GM10266 (cell line): ENCODE measurements around the gene TCAP.
"Not testable (repeated sequence)": the region's sequence is repeated elsewhere in the genome, so short reads cannot be mapped to it uniquely, and the experiment has no call there.

Experiments
- DNase-seq: peaks from one replicate; pipeline ENCODE4 v3.0.0; 2012; ENCODE audit errors: extremely low spot score
- TF ChIP-seq, protein P1 (sequence below): IDR thresholded peaks from 2 replicates; pipeline ENCODE4 v1.5.1; 2012; ENCODE audit warnings: mild to moderate bottlenecking, low read depth; ENCODE audit not compliant: control insufficient read depth, insufficient read depth; ENCODE audit errors: missing control alignments

TCAP gene

DNA sequence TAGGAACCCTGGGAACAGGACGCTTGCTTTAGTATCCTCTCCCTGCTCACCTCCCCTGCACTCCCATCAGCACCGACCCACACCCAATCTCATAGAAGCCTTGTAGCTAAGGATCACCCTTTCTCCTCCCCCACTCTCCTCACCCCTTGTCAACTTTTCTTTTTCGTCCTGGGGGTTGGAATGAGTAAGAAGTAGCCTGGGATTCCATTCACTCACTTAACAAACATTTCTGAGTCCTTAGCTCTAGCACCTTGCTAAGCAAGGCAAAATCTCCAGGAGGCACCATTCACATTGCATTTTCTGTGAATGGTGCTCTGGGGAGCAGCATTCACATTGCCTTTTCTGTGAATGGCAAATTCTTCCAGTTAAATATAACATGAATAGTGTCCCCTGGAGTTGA, 23.8 kb downstream of the TCAP start:
- TF ChIP-seq, protein P1, sequence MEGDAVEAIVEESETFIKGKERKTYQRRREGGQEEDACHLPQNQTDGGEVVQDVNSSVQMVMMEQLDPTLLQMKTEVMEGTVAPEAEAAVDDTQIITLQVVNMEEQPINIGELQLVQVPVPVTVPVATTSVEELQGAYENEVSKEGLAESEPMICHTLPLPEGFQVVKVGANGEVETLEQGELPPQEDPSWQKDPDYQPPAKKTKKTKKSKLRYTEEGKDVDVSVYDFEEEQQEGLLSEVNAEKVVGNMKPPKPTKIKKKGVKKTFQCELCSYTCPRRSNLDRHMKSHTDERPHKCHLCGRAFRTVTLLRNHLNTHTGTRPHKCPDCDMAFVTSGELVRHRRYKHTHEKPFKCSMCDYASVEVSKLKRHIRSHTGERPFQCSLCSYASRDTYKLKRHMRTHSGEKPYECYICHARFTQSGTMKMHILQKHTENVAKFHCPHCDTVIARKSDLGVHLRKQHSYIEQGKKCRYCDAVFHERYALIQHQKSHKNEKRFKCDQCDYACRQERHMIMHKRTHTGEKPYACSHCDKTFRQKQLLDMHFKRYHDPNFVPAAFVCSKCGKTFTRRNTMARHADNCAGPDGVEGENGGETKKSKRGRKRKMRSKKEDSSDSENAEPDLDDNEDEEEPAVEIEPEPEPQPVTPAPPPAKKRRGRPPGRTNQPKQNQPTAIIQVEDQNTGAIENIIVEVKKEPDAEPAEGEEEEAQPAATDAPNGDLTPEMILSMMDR: no peak
- DNase-seq: no peak

DNA sequence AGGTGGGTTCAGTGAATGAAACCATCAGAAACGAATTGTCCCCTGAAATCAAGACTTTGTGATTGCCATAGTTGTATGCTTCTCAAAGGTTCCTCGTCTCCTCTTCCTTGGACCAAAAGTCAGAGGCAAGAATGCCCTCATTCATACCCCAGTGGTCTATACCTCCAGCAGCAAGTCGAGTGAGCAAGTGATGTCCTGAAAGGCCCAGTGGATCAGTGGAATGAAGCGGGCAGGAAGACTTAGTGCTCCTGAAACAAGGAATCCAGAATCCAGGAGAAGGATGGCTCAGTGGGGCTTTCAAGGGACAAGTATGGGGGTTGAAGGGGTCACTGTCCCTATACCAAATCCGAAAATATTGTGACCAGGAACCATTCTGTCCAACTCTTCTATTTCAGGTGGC, 29.4 kb downstream of the TCAP start:
- TF ChIP-seq, protein P1: no peak
- no peak for DNase-seq

DNA sequence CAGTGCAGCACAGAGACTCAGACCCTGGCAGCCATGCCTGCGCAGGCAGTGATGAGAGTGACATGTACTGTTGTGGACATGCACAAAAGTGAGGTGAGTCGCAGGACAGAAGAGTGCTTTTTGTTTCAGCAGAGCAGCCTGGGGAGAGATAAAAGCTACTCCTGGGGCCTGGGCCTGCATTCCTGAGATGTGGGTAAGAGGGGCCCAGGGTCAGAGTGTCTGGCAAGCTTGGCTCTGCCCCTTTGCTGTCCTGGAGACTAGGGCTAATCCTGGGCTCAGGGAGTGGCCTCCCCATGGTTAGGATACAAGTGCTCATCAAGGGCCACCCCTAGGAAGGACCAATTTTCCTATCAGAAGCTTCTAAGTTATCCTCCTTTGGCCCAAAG, 29.9 kb downstream of the TCAP start:
- DNase-seq: no peak
- TF ChIP-seq, protein P1: no peak

DNA sequence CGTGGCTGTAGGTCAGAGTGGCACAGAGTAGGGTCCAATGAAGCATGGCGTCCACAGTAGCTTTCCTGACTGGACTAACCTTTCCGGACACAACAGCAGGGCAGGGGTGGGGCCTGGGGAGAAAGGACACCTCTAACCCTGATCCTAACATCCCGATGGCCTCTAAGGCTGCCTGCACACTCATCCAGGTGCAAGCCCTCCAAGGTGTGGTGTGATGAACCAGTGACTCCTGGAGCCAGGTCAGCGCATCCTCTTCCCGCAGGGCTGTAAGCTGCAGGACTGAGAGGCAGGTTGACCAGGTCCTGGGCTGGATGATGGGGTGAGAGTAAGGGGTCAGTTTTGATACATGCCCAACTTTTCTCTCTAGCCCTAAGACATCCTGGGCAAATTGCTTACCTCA, 31.6 kb downstream of the TCAP start:
- DNase-seq: no peak
- TF ChIP-seq, protein P1: no peak

DNA sequence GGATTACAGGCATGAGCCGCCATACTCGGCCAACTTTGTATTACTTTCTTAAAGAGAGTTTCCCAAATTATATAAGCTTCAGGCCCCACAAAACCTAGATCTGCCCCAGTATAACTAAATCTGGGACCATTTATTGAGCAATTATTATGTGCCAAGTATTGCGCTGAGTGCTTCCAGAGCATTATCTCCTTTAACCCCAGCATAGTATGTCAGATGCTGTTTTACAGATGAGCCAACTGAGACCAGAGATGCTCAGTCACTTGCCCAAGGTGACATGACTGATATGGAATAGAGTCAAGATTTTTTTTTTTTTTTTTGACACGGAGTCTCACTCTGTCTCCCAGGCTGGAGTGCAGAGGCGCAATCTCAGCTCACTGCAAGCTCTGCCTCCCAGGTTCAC, 32.8 kb downstream of the TCAP start:
- DNase-seq: no peak
- TF ChIP-seq, protein P1: no peak

DNA sequence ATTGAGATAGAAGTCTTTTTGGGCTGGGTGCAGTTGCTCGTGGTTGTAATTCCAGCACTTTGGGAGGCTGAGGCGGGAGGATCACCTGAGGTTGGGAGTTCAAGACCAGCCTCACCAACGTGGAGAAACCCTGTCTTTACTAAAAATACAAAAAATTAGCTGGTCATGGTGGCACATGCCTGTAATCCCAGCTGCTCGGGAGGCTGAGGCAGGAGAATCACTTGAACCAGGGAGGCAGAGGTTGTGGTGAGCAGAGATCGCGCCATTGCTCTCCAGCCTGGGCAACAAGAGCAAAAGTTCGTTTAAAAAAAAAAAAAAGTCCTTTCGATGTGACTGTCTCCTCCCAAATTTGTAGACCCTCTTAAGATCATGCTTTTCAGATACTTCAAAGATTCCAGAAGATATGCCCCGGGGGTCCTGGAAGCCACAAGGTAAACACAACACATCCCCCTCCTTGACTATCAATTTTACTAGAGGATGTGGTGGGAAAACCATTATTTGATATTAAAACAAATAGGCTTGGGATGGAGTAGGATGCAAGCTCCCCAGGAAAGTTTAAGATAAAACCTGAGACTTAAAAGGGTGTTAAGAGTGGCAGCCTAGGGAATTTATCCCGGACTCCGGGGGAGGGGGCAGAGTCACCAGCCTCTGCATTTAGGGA, 34.1 kb downstream of the TCAP start:
- DNase-seq: not testable (repeated sequence)

DNA sequence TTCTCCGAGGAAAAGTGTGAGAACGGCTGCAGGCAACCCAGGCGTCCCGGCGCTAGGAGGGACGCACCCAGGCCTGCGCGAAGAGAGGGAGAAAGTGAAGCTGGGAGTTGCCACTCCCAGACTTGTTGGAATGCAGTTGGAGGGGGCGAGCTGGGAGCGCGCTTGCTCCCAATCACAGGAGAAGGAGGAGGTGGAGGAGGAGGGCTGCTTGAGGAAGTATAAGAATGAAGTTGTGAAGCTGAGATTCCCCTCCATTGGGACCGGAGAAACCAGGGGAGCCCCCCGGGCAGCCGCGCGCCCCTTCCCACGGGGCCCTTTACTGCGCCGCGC, 34.6 kb downstream of the TCAP start, which contains the start of gene ERBB2:
ERBB2 (plus strand) TSS at position 247 of the 330 bp plus-strand sequence. CDS start 175 bp downstream, outside the sequence.
- TF ChIP-seq, protein P1: no peak
- DNase-seq: no peak
